Measurements from ENCODE around the gene SMAD3.

GRCh38 chr15:67100801-67101581, 35.6 kb downstream of the SMAD3 start:
- TF ChIP-seq CTCF (IDR thresholded peaks at IDR 0.05), result no peak
- no peak for TF ChIP-seq POLR2A (IDR thresholded peaks at IDR 0.05)
